ENCODE results near the gene DNAI7.

The DNAI7 gene

DNA sequence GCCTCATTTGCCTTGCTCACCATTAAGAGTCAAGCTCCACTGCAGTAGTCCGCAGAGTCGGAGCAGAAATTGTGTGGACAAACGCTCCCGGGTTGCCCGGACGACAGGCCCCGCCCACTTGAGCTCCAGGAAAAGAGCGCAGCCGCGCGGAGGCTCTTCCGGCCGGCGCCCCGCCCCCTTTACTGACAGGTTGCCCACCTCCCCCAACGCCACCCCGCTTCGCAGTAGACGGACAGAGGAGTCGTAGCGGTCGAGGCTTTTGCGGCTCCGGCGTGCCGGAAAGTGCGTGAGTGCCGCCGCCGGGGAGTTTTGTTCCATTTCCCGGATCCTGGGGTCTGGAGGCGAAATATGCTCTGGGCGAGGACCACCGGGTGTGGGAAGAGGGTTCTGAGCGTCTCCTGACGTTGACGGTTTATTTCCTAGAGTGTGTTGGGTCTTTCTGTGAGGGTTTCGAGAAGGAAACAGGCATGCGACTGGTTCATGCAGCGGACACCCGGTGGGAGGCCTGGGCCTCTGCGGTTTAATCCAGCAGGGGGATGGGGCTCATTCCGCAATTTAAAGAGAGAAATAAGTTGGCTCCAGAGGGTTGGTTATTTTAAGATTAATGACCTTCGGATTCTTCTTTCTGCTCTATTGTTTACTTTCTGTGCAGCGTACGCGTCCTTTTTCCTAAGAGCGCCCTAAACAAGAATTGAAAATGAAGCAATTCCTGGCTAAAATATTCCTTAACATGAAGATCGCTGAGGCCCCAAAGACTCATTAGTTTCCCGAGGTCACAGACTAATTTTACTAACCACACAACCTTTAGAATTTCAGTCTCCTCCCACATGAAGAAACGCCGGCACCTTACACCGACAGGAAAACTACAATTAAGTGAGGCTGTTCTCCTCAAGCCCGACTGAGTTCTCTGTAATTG, at the start of gene DNAI7, which contains the start of gene ETFRF1:
Gene DNAI7 (minus strand): TSS at position 105 of the 916 bp plus-strand sequence. CDS start 82 bp downstream, at position 23.
Gene ETFRF1 (plus strand): TSS at position 182 of the 916 bp plus-strand sequence. CDS start 8,720 bp downstream, outside the sequence.
- peak; percentile 94 for DNase-seq (ENCODE audit: low spot score)

DNA sequence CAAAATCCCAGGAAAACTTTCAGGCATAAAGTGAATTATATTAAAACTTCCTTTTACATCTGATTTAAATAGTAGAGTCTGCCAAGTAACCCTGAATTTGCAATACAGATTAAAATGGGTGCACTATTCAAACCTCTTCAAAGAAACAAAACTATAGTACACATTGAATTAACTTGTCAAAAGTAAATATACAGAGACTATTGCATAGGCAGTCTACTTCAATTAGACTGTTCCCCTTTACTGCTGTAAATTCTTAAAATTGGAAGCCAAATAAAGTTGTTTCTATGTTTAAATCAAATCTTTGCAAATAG, 48.7 kb upstream of the DNAI7 start:
- no peak for DNase-seq (ENCODE audit: low spot score)

DNA sequence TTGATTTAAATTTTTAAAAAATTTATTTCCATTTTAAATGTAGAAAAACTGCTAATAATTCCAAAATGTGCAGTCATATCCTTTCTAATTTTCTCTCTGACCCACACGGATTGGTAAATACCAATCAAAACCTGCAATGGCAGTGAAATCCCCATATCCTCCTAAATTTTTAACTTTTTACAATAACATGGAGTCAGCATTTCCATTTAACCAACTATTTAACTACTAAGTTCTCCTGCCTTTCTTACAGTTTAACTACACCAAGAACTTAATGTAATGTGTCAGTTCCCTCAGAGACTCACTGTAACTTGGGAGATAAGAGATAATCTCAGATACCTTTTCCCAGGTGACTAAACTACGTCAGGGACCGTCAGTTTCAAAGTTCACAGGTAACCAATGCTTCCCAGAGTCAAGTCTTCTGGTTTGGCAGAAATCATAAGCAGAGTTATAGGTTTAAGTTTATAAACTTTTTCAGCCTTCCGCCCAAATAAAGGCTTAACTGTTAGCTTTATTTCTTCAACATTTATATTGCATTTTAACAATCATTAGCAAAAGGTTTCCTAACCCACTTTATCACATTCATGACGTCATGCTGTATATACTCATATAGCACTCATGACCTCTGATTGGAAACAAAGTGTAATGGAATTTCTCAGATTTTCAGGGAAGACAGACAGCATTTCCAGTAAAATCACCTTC, 48.2 kb upstream of the DNAI7 start:
- DNase-seq (ENCODE audit: low spot score): no peak

DNA sequence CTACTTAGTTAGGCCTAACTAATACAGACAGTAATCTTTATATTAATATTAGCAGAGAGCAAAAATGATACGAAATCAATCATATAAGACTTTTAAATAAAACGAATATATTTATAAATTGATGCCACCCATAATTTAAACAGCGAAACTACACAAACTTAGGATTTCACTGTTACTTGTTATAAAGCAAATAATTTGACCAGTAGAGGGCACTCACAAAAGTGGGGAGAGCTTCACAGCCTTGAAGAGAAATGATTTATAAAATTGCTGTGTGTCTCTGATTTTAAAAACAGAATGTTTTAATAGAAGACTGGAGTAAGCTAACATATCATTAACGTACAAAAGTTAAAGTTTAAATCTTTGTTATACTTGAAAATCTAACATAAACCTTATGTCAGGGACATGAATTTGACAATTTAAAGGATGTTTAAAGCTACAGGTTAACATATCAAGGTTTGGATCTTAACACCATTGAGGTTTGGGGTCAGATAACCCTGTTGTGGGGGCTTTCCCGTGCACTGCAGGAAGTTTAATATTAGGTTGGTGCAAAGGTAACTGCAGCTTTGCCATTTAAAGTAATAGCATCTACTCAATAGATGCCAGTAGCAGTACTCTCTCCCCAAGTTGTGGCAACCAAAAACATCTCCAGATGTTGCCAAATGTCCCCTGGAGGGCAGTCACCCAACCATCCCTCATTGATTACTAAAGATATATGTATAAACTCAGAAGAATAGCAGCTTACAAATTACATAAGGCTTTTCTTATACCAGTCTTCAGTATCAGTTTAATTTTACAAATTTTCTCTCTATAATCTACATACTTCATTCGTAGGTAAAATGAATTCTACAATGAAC, 46.4 kb upstream of the DNAI7 start:
- peak; percentile 71 for DNase-seq (ENCODE audit: low spot score)

GRCh38 chr12:25236626-25237025, 41.7 kb upstream of the DNAI7 start:
- DNase-seq (ENCODE audit: low spot score): no peak

GRCh38 chr12:25236190-25236589, 41.2 kb upstream of the DNAI7 start:
- no peak for DNase-seq (ENCODE audit: low spot score)

DNA sequence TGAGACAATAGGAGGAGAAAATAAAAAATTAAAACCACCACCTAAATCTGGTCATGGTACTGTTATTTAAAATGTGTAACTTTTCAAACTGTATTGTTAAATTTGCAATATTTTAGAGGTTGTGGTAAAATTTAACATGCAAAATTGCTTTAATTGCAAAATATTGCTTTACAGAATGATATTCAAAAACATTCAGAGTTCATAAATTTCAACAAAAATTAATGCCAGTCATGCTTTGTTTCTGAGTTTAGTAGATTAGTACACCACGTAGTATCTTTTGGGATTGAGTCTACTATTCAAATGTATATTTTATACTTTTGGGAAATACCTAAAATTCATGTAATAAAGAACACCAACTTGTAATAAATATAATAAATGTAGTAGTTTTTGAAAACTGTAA, 18.4 kb upstream of the DNAI7 start:
- no peak for DNase-seq (ENCODE audit: low spot score)

DNA sequence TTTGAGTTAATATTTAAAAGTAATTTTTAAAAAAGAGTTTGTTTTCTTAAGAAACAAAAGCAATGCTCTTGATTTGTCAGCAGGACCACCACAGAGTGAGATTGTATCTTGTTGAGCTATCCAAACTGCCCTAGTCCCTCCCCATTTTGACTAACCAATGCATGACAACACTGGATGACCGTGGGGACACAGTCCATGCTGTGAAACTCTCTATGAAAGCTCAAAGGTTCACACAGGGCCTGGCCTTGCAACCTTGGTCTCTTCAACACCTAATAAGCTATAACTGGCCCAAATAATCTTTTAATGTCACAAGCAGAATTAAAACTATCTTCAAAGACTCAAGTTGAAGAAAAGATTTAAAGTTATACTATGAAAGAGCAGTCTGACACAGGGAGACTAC, 13.6 kb upstream of the DNAI7 start:
- no peak for DNase-seq (ENCODE audit: low spot score)

DNA sequence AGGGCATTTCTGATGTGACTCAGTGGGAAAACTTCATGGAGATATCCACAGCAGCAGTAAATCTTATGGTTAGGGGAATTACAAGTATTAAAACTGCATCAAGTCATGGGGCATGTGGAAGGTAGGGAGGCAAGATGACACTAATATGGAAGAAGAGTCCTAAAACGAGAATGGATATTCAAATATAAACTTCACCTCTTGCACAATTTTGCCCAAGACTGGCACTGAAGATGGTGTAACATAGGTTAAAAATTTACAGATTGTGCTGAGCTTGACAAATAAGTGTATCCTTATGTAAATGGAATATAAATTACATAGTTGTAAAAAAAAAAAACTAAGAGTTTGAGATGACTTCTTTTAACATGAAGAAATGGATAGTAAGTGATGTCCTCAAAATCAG, 12.9 kb upstream of the DNAI7 start:
- no peak for DNase-seq (ENCODE audit: low spot score)

- no peak for DNase-seq (ENCODE audit: low spot score)
Observed at GRCh38 chr12:25207411-25207810, 12.5 kb upstream of the DNAI7 start.

DNA sequence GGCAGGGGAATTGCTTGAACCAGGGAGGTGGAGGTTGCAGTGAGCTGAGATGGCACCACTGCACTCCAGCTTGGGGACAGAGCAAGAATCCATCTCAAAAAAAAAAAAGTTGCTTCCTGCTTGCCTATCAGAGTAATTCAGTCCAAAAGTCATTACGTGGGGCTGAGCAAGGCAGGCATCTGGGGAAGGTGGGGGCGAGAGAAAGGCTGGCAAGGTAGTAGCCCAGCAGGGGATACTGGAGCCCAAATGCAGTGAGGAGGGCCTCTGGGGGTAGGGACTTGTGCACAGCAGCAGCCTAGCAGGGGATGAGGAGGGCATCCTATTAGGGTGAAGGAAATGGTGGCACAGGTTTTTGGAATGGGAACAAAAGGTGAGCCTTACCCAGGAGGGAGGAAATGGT, 7.2 kb upstream of the DNAI7 start:
- DNase-seq (ENCODE audit: low spot score): no peak

DNA sequence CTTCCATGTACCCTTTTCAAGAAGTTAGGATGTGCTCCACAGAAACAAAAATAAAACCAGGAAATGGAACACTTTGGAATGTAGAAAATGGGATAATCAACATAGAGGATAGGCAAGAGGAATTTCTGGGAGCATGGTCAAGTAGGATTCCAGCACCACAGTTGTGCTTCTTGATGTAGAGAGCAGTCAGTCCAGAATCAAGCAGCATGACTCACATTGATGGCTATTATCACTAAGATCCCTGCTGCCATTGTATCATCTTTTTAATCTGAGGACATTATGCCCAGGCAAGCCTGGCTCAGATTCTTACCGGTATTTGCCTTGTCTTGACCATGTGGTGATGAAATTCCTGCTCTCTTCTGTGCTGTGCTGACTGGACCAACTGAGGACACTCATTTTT, 5.7 kb upstream of the DNAI7 start:
- DNase-seq (ENCODE audit: low spot score): no peak

DNA sequence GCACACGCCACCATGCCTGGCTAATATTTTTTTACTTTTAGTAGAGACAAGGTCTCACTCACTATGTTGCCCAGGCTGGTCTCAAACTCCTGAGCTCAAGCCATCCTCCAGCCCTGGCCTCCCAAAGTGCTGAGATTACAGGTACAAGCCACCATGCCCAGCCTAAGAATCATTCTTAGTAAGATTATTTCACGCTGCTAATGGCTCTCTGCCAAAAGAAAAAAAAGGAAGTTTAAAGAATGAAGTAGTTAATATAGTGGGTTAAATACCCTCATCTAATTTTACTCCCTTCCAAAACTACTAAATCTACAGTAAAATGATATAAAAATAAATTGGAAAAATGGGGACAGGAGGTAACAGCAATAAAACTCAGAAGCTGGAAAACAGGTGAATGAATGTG, 2.6 kb upstream of the DNAI7 start:
- no peak for DNase-seq (ENCODE audit: low spot score)

GRCh38 chr12:25194722-25195055, 271 bp downstream of the DNAI7 start:
- no peak for DNase-seq (ENCODE audit: low spot score)

- peak; percentile 22 for DNase-seq (ENCODE audit: low spot score)
Observed at GRCh38 chr12:25194214-25194613, 746 bp downstream of the DNAI7 start.

GRCh38 chr12:25190793-25191192, 4.2 kb downstream of the DNAI7 start:
- no peak for DNase-seq (ENCODE audit: low spot score)

- no peak for DNase-seq (ENCODE audit: low spot score)
Observed at GRCh38 chr12:25189656-25190055, 5.3 kb downstream of the DNAI7 start.

- DNase-seq (ENCODE audit: low spot score): no peak
Observed at GRCh38 chr12:25187781-25188180, 7.2 kb downstream of the DNAI7 start.

- no peak for DNase-seq (ENCODE audit: low spot score)
Observed at GRCh38 chr12:25186788-25187402, 8.1 kb downstream of the DNAI7 start.

DNA sequence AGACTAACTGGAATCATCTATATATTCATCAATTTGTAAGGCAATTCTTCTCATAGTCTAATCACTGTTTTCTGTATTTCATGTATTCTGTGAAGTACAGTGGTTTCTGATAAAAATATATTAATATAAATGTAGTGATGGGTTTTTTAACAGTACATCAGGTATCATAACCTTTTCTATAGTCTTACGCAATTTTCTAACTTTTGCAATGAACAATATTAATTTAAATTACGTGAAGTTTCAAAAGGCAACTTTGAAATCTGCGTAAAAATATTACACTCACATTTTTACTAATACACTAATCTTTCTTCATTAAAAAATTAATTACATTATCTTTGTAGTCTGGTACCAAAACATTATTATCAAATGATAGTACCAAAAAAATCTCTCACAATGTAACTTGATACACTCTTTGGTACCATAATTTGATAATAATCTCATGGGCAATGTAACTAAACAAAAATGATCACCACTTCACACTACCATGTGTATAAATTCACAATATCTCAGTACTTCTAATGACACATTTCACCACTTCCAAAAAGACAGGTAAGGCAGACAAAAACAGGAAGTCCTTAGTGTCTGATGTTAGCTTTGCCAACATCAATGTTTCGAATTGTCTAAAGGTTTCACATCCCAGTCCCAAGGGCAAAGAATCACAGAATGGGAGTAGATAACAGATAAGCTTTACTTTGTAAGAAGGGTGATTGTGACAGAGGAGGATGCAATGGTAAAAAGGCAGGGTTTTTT, 8.7 kb downstream of the DNAI7 start:
- no peak for DNase-seq (ENCODE audit: low spot score)

GRCh38 chr12:25184132-25184531, 10.8 kb downstream of the DNAI7 start:
- DNase-seq (ENCODE audit: low spot score): no peak

All from hematopoietic multipotent progenitor cell treated with erythropoietin and hydrocortisone succinate and interleukin-3 and kit ligand, for 15 days (in vitro differentiated cells).